ENCODE measurements around the gene CDC42BPB.

CDC42BPB gene

GRCh38 chr14:103001226-103001625, 56.1 kb downstream of the CDC42BPB start:
- in situ Hi-C loops (cut with MboI; ENCODE audit: low sequenced_read_pairs), result no loop called here

- in situ Hi-C loops (cut with MboI; ENCODE audit: low sequenced_read_pairs), result no loop called here
Observed at GRCh38 chr14:103000291-103000921, 56.9 kb downstream of the CDC42BPB start.

GRCh38 chr14:102999227-102999895, 58.0 kb downstream of the CDC42BPB start:
- in situ Hi-C loops (cut with MboI; ENCODE audit: low sequenced_read_pairs), result no loop called here

- in situ Hi-C loops (cut with MboI; ENCODE audit: low sequenced_read_pairs), result no loop called here
Observed at GRCh38 chr14:102998393-102998792, 59.0 kb downstream of the CDC42BPB start.

- in situ Hi-C loops (cut with MboI; ENCODE audit: low sequenced_read_pairs), result no loop called here
Observed at GRCh38 chr14:102996941-102997340, 60.4 kb downstream of the CDC42BPB start.

- in situ Hi-C loops (cut with MboI; ENCODE audit: low sequenced_read_pairs), result no loop called here
Observed at GRCh38 chr14:102994689-102995088, 62.7 kb downstream of the CDC42BPB start.

- in situ Hi-C loops (cut with MboI; ENCODE audit: low sequenced_read_pairs), result no loop called here
Observed at GRCh38 chr14:102993523-102993922, 63.8 kb downstream of the CDC42BPB start.

- in situ Hi-C loops (cut with MboI; ENCODE audit: low sequenced_read_pairs), result no loop called here
Observed at GRCh38 chr14:102991376-102991775, 66.0 kb downstream of the CDC42BPB start.

GRCh38 chr14:102988054-102988453, 69.3 kb downstream of the CDC42BPB start:
- in situ Hi-C loops (cut with MboI; ENCODE audit: low sequenced_read_pairs), result no loop called here

- in situ Hi-C loops (cut with MboI; ENCODE audit: low sequenced_read_pairs), result no loop called here
Observed at GRCh38 chr14:102986810-102987579, 70.4 kb downstream of the CDC42BPB start.

- in situ Hi-C loops (cut with MboI; ENCODE audit: low sequenced_read_pairs), result no loop called here
Observed at GRCh38 chr14:102985665-102986064, 71.7 kb downstream of the CDC42BPB start.

- in situ Hi-C loops (cut with MboI; ENCODE audit: low sequenced_read_pairs), result no loop called here
Observed at GRCh38 chr14:102984336-102985102, 72.8 kb downstream of the CDC42BPB start.

- in situ Hi-C loops (cut with MboI; ENCODE audit: low sequenced_read_pairs), result no loop called here
Observed at GRCh38 chr14:102983496-102983895, 73.9 kb downstream of the CDC42BPB start.

- in situ Hi-C loops (cut with MboI; ENCODE audit: low sequenced_read_pairs), result no loop called here
Observed at GRCh38 chr14:102982852-102983470, 74.4 kb downstream of the CDC42BPB start.

GRCh38 chr14:102980409-102980810, 76.9 kb downstream of the CDC42BPB start:
- in situ Hi-C loops (cut with MboI; ENCODE audit: low sequenced_read_pairs), result no loop called here

GRCh38 chr14:102979406-102979805, 77.9 kb downstream of the CDC42BPB start:
- in situ Hi-C loops (cut with MboI; ENCODE audit: low sequenced_read_pairs), result no loop called here

GRCh38 chr14:102977475-102977874, 79.9 kb downstream of the CDC42BPB start:
- in situ Hi-C loops (cut with MboI; ENCODE audit: low sequenced_read_pairs), result no loop called here

- in situ Hi-C loops (cut with MboI; ENCODE audit: low sequenced_read_pairs), result no loop called here
Observed at GRCh38 chr14:102975662-102976061, 81.7 kb downstream of the CDC42BPB start.

- in situ Hi-C loops (cut with MboI; ENCODE audit: low sequenced_read_pairs), result no loop called here
Observed at GRCh38 chr14:102973706-102974285, 83.6 kb downstream of the CDC42BPB start.

GRCh38 chr14:102971836-102972606, 85.3 kb downstream of the CDC42BPB start:
- in situ Hi-C loops (cut with MboI; ENCODE audit: low sequenced_read_pairs), result no loop called here

Measured in HL-60/S4 treated with retinoic acid at 250 ng/mL for 4 days and 3 days (cell line).